Endometrial microvascular endothelial cells (primary cell): ENCODE data around the gene EBF3. TPM values are rescaled to one million over a fixed set of nuclear protein-coding genes. Genes with fewer than 3 reads are reported as not detected.

Experiments used
- in situ Hi-C: cut with HindIII; loops from 2 replicates; pipeline ENCODE4 v1.10.0; 2017; ENCODE audit warnings: low sequenced_read_pairs, low pct_unique_long_range_greater_than_20kb; ENCODE audit errors: inconsistent ontology term
- total RNA-seq: library from RNA; depleted of rRNA; stranded (reverse); fragments of >200 nt; gene quantifications from one replicate; pipeline ENCODE4 v1.2.3, GENCODE V29; 2015; ENCODE audit errors: inconsistent ontology term

EBF3 gene
- total RNA-seq, 1 donor from 2014 or later, result 0.74 TPM

DNA sequence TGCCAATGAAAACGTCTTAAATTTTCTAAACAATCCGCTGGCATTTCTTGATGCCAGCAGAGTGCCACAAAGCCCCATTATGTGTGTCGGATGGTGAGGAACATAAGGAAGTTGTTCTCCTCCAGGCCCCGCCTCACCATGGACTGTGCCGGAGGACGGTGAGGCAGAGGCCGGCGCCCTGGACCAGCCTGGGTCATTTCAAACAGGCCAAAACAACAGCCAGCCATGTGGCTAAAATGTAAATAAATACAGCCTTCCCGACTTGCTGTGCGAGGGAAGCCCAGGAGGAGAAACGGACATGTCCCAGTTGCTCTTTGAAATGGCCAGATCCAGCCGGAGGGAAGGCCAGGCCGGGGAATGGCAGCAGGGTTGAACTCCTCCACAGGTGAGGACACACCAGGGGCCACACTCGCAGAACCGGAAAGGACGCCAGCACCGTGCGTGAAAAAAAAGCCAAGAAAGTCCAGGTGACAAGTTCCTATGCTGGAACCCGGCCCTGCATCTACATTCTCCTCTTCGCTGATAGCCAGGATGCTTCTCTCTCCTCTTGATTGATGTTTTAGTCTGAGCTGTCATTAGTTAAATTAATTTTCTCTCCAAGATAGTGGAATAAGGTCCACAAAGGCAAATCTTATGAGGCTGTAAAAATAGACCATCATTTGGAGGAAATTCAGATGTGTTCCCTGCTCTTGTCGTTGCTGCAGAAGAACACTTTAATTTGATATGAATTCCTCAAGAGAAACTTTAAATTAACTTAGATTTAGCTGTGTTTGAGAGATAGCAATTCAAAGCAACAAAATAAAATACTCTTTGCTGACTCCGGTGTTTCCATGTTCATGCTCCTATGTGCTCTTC lies 64.6 kb downstream of the EBF3 start:
- in situ Hi-C loops, result no loop called here

DNA sequence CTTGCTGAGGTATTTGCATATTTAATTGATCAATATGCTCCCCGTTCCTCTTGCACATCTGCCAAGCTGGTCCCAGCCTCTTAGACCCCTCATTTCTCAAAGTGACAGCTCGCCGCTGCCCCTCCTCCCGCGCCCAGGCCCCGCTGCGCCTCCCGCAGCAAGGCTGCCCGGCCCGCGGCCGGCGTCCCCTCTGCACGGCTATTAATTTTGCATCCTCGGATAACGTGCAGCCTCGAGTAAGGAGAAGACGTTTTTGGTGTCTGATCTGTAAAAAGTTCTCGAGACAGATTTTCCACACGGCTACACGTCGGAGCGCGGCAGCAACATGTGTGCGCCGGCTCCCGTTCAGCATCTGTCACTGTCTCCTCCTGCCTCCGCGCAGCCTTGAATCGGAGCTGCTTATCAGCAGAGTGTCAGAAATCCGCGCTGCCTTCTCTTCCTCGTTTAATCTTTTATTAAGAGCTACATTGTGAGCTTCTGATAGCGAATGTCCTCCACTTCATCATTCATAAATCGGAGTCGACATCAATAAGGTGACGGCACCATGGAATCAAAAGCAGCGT lies 65.3 kb downstream of the EBF3 start:
- in situ Hi-C loops, result no loop called here

DNA sequence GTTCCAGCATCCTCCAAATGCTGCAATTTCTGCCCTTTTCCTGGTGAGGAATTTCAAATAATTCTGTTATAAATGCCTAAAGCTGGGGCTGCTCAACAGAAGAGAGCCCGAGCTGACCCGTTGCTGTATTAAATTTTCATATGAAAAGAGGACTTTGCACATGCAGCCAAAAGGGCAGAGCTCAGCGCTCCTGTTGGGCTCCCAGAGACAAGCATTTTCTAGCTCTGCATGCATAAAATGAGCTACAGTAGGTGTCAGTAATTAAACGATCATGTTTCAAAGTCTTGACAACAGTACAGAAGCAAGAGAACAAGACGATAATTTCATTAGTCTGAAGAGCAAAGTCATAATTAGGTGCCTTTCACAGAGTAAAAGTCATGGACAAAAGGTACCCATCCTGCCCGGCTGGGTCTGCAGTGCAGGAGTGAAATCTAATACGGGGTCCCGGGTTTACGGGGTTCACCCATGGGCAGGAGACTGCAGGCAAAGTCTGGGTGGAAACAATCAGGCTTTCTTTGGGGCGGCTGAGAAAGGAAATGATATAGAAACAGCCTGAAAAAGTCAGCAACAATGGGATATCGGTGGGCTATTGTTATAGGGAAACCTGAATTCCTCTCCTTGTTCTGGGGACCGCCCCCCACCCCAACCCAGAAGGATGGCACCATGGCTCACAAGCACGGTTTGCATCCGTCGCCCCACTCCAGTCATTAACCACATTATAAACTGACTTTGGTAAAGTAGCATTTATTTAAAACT lies 66.0 kb downstream of the EBF3 start:
- in situ Hi-C loops, result no loop called here

DNA sequence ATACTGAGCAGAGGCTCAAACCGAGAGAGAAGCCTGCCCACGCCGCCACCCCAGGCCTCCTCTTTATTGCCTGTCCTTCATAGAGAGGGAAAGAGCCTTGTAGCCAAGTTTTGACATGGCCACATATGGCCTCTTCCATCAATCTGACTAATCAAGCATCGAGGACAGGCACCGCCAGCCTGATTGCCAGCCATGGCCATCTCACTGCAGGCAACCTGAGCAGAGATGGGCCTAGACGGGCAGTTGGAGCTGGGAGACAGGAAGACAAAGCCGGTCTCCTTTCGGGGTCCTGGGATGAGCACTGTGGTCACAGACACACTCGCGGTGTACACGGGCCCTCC lies 67.2 kb downstream of the EBF3 start:
- in situ Hi-C loops, result no loop called here

DNA sequence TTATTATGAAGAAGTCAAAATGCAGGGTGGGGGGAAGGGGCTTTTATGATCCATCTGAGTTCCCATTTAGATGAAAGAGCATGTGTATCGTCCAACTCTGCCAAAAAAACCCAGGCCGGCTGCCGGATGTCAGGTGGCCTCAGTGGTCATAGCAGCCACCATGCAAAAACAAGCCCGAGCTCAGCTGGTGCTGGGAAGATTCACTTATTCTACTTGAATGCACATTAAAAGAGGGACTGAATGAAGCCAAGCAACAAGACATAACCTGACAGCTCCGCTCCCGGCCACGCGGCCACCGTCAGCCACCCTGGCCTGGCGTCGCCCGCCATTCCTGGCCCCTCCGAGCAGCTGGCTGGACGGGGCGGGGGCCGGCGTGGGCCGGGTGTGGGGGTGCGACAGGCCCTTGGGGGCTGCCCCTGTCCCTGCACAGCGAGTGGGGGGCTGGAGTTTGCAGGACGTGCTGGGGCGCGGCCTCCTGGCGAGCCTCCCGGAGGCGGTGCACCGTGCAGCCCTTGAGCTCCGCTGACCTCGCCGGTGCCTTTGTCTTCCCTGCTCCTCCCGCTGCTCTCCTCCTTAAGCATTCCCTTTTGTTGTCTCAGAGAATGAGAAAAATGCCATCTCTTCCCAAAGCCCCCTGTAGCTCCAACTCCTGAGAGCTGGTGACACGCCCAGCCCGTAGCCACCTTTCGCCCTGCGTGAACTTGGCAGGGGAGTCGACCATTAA lies 67.8 kb downstream of the EBF3 start:
- in situ Hi-C loops, result no loop called here

DNA sequence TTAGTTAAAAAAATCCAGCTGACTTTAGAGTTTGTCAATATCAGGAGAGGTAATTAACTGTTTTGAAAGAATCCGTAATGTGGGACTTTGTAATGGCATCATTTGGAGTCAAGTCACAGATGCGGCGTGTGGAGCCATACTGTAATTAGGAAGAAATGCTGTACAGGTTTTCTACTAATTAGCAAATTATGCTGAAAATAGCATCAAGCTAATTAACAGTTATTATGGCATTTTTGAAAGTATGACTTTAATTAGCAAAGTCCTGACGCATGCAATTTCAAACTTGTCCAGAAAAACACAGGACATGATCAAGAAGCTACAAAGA lies 68.3 kb downstream of the EBF3 start:
- in situ Hi-C loops, result no loop called here

DNA sequence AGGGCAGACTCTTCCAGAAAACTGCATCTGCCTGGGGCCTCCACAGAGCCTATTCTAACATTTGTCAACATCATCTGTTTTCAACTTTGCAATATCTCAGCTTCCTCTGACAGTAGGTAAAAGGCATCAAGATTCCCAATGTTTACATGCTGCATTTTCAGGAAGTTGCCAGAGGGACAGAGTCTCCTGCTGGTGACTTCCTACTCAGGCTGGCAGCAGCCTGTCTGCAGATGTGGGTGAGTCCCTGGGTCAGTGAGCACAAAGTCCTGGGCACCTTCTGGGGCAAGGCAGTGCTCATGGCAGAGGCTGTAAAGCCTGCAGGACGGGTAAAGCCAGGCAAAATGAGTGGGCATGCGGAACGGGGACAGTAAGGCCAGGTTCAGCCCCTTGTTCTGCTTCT lies 69.4 kb downstream of the EBF3 start:
- in situ Hi-C loops, result no loop called here

DNA sequence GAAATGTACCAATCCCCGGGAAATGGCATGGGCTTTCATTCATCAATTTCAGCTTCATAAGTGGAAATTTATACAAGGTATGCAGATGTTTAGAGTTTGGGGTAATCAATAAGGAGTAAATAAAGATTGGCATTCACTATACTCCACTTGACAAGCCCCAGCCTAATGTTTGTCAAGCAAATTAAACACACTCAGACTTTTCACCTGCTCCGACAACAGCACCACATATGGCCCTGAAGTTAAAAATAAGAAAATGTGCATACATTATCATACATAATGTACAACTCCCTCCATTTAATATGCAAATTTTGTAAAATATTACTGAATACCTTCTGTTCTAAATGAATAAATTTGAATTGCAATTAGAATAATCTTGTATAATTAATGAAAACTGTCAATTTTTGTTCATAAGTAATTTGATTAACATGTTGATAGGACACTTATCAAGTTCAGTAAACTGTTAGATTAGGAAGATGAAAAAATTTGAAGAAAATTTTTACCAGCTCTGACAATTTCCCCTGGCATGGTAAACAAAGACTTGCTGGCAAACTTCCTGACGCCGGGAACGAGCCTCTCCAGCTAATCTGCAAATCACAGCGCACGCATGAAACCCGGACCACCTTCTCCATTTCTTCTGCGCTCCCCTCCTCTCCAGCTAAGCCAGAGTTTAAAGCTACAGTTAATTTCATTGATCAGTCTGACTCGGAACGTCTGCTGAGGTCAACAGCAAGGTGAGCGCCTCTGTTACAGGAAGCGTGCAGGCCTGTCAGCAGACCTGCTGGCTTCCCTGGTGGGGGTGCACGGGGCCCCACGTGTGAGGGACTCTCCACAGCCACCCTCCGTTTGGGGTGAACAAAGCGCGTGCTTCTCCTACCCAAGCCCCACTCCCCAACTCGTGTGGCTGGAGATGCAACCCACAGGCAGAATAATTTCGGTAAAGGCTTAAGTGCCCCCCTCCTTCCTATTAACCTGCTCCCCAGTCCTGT lies 70.7 kb downstream of the EBF3 start:
- in situ Hi-C loops, result no loop called here

DNA sequence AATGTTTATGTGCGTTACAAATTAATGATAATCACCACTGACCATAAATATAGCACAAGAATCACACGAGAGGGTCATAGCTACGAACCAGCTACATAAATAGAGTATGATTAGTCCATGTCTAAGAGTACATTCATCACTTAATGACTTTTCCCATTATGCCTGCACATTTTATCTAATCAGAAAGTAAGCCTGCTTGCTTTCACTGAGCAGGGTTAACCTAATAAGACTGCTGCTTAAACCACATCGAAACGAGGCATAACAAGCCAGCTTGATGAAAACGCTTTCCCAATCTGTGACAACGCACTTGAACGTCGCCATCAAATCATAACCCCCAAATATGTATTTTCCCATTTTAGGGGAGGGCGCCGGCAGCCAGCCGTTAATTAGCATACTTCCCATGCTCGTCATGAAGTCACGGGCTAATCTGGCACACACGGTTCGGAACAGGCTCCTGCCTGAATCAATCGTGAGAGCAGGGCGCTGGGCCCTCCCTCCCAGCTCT lies 71.5 kb downstream of the EBF3 start:
- in situ Hi-C loops, result no loop called here

DNA sequence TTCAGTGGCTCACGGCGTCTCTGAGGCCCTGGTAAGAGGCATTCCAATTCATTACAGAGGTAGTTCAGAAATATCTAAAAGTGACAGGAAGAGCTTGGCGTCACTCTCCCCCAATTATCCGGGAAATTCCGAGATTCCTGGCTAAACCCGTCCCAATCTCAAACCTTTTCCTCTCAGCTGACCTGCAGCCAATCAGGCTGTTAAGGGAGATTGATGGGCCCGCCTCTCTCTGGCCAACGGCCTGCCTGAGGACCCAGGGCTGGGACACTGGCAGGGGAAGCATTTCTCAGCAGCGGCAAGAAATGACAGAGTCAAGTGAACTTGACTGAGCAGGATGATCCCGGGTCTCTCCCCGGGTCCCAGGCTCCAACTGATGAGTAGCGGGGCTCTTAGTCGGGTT lies 72.3 kb downstream of the EBF3 start:
- in situ Hi-C loops, result no loop called here

DNA sequence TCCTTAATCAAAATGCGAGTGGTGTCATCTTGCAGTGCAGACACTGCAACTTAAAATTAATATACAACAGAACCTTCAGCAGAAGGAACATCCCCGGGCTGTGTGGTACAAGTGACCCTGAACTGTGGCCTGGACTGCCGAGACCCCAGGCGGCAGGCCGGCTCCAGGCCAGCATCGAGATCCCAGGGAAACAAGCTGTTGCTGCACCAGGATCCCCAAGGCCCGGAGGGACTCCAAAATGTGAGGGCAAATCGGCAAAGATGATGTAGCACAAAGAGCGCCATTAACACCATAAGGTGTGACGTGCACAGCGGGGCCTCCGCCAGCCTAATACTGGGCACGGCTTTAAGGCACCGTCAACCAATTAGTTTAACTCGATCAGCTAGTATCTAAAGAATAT lies 73.9 kb downstream of the EBF3 start:
- in situ Hi-C loops, result no loop called here

DNA sequence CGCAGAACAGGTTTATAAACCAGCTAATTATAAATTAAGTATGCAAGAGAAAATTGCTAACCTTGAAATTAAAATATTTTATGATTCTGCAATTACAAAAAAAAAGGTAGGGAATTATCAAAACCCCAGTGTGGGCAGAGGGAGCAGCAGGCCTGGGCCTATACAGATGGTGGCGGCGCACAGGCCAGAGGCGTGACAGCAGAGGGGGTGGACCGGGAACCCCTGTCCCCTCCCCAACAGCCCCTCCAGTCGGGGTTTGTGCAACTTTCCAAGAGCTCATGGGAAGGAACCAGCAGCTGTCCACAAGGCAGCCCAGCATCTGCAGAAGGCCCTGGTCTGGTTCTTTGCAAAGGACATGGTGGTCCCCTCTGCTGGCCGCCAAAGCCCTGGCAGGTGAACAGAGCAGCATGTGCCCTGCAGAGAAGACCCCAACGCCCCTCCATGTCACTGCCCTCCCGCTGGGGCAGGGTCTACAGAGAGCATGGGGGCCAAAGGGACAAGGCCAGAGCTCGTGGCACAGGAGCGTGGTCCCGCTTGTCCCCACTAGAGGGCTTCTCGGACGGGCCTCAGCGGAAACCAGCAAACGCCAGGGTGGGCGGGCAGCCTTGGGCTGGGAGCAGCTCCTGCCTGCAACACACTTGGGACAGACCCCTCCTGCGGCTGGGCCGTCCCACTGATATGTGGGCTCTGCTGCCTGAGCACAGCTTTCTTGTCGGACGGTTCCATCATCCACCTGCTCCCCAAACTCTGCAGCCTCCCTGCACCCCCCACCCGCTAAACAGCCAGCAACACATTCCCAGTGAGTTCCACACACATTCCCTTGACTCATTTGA lies 75.1 kb downstream of the EBF3 start:
- in situ Hi-C loops, result no loop called here

DNA sequence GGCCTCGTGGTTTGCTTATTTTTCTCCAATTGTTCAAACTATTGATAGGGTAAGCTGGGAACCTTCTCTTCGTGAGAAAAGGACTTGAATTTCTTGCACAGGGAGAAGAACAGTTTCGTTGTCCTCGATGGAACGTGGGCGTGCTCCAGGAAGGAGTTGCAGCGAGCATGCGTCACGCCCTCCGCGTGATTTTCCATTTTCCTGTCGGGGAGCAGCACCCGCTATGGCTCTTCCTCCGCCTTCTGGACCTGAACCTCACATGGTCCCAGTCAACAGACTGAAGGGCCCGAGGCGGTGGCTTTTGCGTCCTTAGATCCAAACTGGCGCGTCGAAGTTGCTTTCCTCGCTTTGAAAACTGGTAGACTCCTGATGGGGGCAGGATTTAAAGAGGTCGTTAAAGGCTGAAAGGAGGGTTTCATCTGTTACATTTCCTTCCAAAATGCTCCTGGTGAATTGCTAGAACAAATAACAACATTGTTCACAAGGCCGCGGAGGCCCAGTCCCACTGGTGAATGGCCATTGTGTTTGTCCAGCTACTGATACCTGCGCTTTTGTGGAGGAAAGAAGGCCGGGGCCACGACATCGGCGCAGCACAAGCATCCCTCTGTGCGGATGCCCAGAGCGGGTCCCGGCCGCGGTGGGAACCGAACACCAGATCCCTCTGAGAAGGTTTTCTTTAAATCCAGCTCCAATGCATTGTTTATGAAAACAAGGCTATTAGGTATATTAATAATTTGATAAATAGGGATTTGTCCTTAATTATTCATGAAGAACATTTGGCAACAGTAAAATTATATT lies 75.9 kb downstream of the EBF3 start:
- in situ Hi-C loops, result no loop called here

DNA sequence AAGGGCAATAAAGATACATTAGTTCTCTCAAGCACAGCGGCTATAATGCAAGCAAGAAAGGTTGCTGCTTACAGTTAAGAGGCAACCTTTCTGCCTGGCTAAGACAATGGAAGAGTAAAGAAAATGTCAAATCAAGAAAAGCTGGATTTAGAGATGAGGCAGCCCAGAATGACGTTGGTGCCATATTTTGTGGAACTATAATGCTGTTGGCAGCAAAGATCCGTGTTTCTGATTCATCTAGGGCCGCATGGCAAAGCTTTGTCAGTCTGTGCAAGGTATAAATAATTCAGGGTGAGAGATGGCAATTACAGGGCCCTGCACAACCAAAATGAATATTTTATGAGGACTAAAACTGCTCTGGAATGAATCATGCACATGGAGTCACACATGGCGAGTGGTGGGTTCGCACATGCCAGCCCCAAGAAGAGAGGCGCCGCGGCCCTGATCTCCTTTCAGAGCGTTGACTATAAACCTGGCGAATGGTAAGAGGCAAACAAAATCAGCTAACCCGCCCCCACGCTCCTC lies 76.6 kb downstream of the EBF3 start:
- in situ Hi-C loops, result no loop called here

DNA sequence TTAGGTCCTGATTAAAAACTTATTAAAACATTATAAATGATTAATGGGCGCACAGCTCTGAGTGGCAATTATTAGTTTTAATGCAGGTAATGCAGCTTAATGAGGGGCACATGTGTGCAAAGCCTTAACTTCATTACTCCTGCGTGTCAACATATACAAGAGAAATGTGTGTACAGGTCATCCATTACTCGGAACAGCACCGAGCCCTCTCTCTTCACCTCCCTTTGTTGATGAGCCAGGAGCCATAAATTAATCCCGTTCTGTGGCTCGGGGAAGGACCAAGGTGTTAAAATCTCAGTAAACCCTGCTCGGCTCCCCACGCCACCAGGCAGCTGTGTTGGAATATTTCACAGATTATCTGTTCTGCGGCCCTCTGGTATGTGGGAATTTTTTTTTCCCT lies 77.8 kb downstream of the EBF3 start:
- in situ Hi-C loops, result no loop called here

DNA sequence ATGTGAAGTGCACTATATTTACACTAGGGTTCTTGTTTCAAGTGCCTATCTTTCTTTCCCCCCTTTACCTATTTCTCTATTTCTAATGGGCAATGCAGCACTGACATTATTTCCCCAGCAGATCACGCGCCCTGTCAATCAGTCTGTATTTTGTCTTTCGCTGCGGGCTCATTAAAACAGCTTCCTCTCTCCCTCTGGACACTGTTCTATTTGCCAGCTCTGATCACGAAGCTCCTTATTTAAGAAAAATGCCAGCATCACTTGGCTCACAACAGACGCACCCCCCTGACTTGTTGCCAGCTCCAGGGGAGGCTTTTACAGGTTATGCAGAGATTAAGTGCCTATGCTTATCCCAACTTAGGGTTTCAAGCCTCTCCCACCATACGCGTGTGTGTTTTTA lies 78.5 kb downstream of the EBF3 start:
- in situ Hi-C loops, result no loop called here
